DOHH2 (cell line): ENCODE data around the gene NRCAM.
"Not testable (repeated sequence)": the region's sequence is repeated elsewhere in the genome, so short reads cannot be mapped to it uniquely, and the experiment has no call there.

ENCODE experiments used
- EZH2phosphoT487 ChIP-seq: fragments of 200-600 bp; sonication (generic); IDR thresholded peaks from 2 replicates; pipeline ENCODE4 v1.6.1; 2017; ENCODE audit warnings: borderline replicate concordance, mild to moderate bottlenecking, antibody characterized with exemption, low read length, moderate library complexity, mixed read lengths
- TF ChIP-seq, protein P1 (sequence below): fragments of 200-600 bp; sonication (generic); IDR thresholded peaks from one replicate; pipeline ENCODE4 v1.5.1; 2014; ENCODE audit warnings: antibody characterized with exemption, mild to moderate bottlenecking, low read depth, low read length; ENCODE audit not compliant: poor library complexity, severe bottlenecking

DNA sequence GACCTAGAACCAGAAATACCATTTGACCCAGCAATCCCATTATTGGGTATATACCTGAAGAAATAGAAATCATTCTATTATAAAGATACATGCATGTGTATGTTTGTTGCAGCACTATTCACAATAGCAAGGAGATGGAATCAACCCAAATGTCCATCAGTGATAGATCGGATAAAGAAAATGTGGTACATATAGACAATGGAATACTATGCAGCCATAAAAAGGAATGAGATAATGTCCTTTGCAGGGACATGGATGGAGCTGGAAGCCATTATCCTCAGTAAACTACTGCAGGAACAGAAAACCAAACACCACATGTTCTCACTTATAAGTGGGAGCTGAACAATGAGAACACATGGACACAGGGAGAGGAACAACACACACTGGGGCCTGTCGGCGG lies 196.8 kb downstream of the NRCAM start:
- TF ChIP-seq, protein P1, sequence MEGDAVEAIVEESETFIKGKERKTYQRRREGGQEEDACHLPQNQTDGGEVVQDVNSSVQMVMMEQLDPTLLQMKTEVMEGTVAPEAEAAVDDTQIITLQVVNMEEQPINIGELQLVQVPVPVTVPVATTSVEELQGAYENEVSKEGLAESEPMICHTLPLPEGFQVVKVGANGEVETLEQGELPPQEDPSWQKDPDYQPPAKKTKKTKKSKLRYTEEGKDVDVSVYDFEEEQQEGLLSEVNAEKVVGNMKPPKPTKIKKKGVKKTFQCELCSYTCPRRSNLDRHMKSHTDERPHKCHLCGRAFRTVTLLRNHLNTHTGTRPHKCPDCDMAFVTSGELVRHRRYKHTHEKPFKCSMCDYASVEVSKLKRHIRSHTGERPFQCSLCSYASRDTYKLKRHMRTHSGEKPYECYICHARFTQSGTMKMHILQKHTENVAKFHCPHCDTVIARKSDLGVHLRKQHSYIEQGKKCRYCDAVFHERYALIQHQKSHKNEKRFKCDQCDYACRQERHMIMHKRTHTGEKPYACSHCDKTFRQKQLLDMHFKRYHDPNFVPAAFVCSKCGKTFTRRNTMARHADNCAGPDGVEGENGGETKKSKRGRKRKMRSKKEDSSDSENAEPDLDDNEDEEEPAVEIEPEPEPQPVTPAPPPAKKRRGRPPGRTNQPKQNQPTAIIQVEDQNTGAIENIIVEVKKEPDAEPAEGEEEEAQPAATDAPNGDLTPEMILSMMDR, result not testable (repeated sequence)
- TF ChIP-seq EZH2phosphoT487, result not testable (repeated sequence)
